ENCODE measurements around the gene DAGLB. TPM values are rescaled to one million over a fixed set of nuclear protein-coding genes. Genes with fewer than 3 reads are reported as not detected.
A peak's percentile ranks its signal among the peaks of the same experiment; 100 is the strongest.

DAGLB gene
- total and polyA plus RNA-seq, 2 of the 4 experiments (the other 2 are of a cell fraction), result 23.4 to 33.5 TPM

DNA sequence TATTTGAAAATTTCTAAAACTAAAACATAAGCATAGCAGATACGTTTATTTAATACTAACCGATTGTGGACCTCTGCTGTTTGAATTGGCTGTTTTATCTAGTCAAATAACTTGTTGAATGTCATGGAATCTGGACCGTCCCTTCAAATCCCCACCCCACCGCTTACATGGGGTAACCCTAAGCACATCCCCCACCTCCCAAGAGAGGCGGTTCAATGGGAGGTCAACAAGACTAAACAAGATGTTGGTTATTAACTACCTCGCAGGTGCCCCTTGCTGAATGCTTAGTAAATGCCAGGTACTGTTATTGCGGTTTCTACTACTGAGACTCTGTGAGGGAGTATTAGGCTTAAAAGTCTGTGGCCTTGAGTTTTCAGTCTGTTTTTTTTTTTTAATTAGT is 70.9 kb downstream of the DAGLB start:
- Histone ChIP-seq H4K91ac (ENCODE audit: insufficient read depth, low read depth, low read length) (no peak overlapping the region), H4K5ac (ENCODE audit: low read depth, low read length) (no peak overlapping the region), H2AK9ac (replicated peaks; ENCODE audit: low read depth, low read length, poor library complexity) (peak overlapping the region; percentile 33), H3K36me3 (ENCODE audit: control insufficient read depth, insufficient read depth, low read length) (peaks cover 12% of the 10 kb centered on the region), H3K27ac (ENCODE audit: insufficient read depth, low read length) (no peak overlapping the region), H3K23ac (ENCODE audit: low read depth, low read length) (peak overlapping the region; percentile 91), H2AK5ac (ENCODE audit: low read depth, low read length) (peak overlapping the region; percentile 45; the same call in 1 of the 2 replicates), H4K8ac (ENCODE audit: low read depth in 2 of 2, low read length in 2 of 2) (no peak overlapping the region), H3K14ac (replicated peaks; ENCODE audit: low read depth, low read length) (0 out of 2 replicates have a peak overlapping the region, but pooled peaks have one; percentile 36), H2BK20ac (ENCODE audit: low read depth, low read length) (no peak overlapping the region), H3K4ac (ENCODE audit: low read depth, low read length) (no peak overlapping the region), H3K9me3 (ENCODE audit: control insufficient read depth, insufficient read depth, low read length) (no peaks in the 10 kb centered on the region), H2AFZ (replicated peaks; ENCODE audit: low read length, poor library complexity) (no peak overlapping the region), H3K18ac (ENCODE audit: low read depth, low read length) (no peak overlapping the region), H4K20me1 (ENCODE audit: insufficient read depth, low read length) (peaks cover 70% of the 10 kb centered on the region), H3K4me3 (ENCODE audit: insufficient read depth, low read depth, low read length) (no peak overlapping the region), H3K9ac (ENCODE audit: low read depth, low read length) (no peak overlapping the region), H3K27me3 (ENCODE audit: control insufficient read depth, insufficient read depth, low read length) (no peaks in the 10 kb centered on the region), H3K56ac (ENCODE audit: extremely low read depth, insufficient read depth, low read length) (no peak overlapping the region), H3K4me2 (ENCODE audit: low read depth, low read length) (peak overlapping the region; percentile 14), H3K9me1 (ENCODE audit: insufficient read depth, low read length) (peaks cover 14% of the 10 kb centered on the region), H2BK5ac (ENCODE audit: low read depth, low read length, poor library complexity, severe bottlenecking) (no peak overlapping the region), H3K79me1 (ENCODE audit: low read depth in 1 of 2, low read length in 2 of 2) (peaks cover 0 to 16% of the 10 kb centered on the region in 2 experiments; a peak in 1 of 4 replicates), H2BK120ac (ENCODE audit: low read depth, low read length) (no peak overlapping the region), H2BK15ac (ENCODE audit: low read depth, low read length) (no peak overlapping the region), H3K4me1 (ENCODE audit: control insufficient read depth, insufficient read depth, low read length) (peaks cover 7% of the 10 kb centered on the region)
- no CpG with 5 or more reads among the region's 7 CpGs for WGBS, 2 experiments (ENCODE audit: extremely low coverage in 2 of 2, insufficient read length in 1 of 2)
- intact Hi-C loops (cut with micrococcal nuclease) (no loop called here), in situ Hi-C loops (cut with MboI; ENCODE audit: low sequenced_read_pairs) (no loop called here), dilution Hi-C loops (cut with HindIII; ENCODE audit: low sequenced_read_pairs, unreplicated experiment) (no loop called here)
- POLR2A ChIA-PET (ENCODE audit: unreplicated experiment), result no interaction called here
- DNase-seq, result no peak
- no TSS peak for BruUV-seq (replicated peaks)
- TF ChIP-seq NFE2L2 (IDR thresholded peaks at IDR 0.05; ENCODE audit: low read depth, low read length) (no peak), POLR2A (IDR thresholded peaks at IDR 0.05; ENCODE audit: low read depth, low read length) (no peak), CHD1 (IDR thresholded peaks at IDR 0.05; ENCODE audit: low read depth, low read length) (no peak), RAD21 (IDR thresholded peaks at IDR 0.05; ENCODE audit: low read length) (no peak), MAZ (IDR thresholded peaks at IDR 0.05; ENCODE audit: borderline replicate concordance, low read depth, low read length) (no peak), BHLHE40 (IDR thresholded peaks at IDR 0.05; ENCODE audit: low read depth, low read length) (no peak), SMC3 (IDR thresholded peaks at IDR 0.05; ENCODE audit: low read depth, low read length) (no peak), RFX5 (IDR thresholded peaks at IDR 0.05; ENCODE audit: low read depth, low read length) (no peak)
- TF ChIP-seq, protein P1, sequence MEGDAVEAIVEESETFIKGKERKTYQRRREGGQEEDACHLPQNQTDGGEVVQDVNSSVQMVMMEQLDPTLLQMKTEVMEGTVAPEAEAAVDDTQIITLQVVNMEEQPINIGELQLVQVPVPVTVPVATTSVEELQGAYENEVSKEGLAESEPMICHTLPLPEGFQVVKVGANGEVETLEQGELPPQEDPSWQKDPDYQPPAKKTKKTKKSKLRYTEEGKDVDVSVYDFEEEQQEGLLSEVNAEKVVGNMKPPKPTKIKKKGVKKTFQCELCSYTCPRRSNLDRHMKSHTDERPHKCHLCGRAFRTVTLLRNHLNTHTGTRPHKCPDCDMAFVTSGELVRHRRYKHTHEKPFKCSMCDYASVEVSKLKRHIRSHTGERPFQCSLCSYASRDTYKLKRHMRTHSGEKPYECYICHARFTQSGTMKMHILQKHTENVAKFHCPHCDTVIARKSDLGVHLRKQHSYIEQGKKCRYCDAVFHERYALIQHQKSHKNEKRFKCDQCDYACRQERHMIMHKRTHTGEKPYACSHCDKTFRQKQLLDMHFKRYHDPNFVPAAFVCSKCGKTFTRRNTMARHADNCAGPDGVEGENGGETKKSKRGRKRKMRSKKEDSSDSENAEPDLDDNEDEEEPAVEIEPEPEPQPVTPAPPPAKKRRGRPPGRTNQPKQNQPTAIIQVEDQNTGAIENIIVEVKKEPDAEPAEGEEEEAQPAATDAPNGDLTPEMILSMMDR (conservative IDR thresholded peaks at IDR 0.05; ENCODE audit: low read depth, low read length), result no peak
- TF ChIP-seq, protein P2, sequence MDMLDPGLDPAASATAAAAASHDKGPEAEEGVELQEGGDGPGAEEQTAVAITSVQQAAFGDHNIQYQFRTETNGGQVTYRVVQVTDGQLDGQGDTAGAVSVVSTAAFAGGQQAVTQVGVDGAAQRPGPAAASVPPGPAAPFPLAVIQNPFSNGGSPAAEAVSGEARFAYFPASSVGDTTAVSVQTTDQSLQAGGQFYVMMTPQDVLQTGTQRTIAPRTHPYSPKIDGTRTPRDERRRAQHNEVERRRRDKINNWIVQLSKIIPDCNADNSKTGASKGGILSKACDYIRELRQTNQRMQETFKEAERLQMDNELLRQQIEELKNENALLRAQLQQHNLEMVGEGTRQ (IDR thresholded peaks at IDR 0.05; ENCODE audit: low read depth, low read length), result no peak
- no peak for ATAC-seq (ENCODE audit: low read depth)
- CTCF ChIA-PET, result no interaction called here

Measured in IMR-90 (cell line).